H9 (cell line): ENCODE data around the gene TPD52L1. TPM values are rescaled to one million over a fixed set of nuclear protein-coding genes. Genes with fewer than 3 reads are reported as not detected.

Experiments
- DNase-seq: peaks from one replicate; pipeline ENCODE4 v3.0.0-alpha.2; 2017
- H2AFZ ChIP-seq: one replicate; pipeline ENCODE4 v1.6.1; 2013; ENCODE audit warnings: mild to moderate bottlenecking, low read length, control low read depth, moderate library complexity
- H2AK5ac ChIP-seq: 2 replicates; pipeline ENCODE4 v1.6.1; 2013; ENCODE audit warnings: low read length, control low read depth, mixed read lengths; ENCODE audit not compliant: insufficient read length
- H2BK120ac ChIP-seq: one replicate; pipeline ENCODE4 v1.6.1; 2013; ENCODE audit warnings: low read depth, mild to moderate bottlenecking, low read length, control low read depth, inconsistent platforms; ENCODE audit not compliant: poor library complexity, severe bottlenecking
- H2BK12ac ChIP-seq: 2 replicates; pipeline ENCODE4 v1.6.1; 2013; ENCODE audit warnings: low read length, control low read depth, mixed read lengths, low read depth; ENCODE audit not compliant: insufficient read length
- H2BK15ac ChIP-seq: 2 replicates; pipeline ENCODE4 v1.6.1; 2013; ENCODE audit warnings: low read depth, low read length, control low read depth
- H2BK20ac ChIP-seq: one replicate; pipeline ENCODE4 v1.6.1; 2013; ENCODE audit warnings: low read depth, mild to moderate bottlenecking, low read length, control low read depth, inconsistent platforms; ENCODE audit not compliant: poor library complexity, severe bottlenecking
- H2BK5ac ChIP-seq: 2 replicates; pipeline ENCODE4 v1.6.1; 2013; ENCODE audit warnings: low read length, control low read depth, mixed read lengths; ENCODE audit not compliant: insufficient read length
- H3K14ac ChIP-seq: 2 replicates; pipeline ENCODE4 v1.6.1; 2013; ENCODE audit warnings: low read length, control low read depth; ENCODE audit not compliant: insufficient read depth
- H3K18ac ChIP-seq: 2 replicates; pipeline ENCODE4 v1.6.1; 2013; ENCODE audit warnings: low read depth, mild to moderate bottlenecking, mixed read lengths, low read length, control low read depth; ENCODE audit not compliant: insufficient read length
- H3K23ac ChIP-seq: 2 replicates; pipeline ENCODE4 v1.6.1; 2013; ENCODE audit warnings: low read length, control low read depth, mixed read lengths, low read depth; ENCODE audit not compliant: insufficient read length
- H3K23me2 ChIP-seq: 2 replicates; pipeline ENCODE4 v1.6.1; 2013; ENCODE audit warnings: low read depth, mild to moderate bottlenecking, mixed read lengths, low read length, control low read depth; ENCODE audit not compliant: insufficient read length, poor library complexity, severe bottlenecking
- H3K27ac ChIP-seq: 2 replicates; pipeline ENCODE4 v1.5.1; 2013; ENCODE audit warnings: low read length, control low read depth, mixed read lengths, low read depth; ENCODE audit not compliant: insufficient read length
- H3K27me3 ChIP-seq: 2 replicates; pipeline ENCODE4 v1.6.1; 2013; ENCODE audit warnings: low read length, control low read depth, inconsistent platforms; ENCODE audit not compliant: insufficient read depth
- H3K4ac ChIP-seq: 2 replicates; pipeline ENCODE4 v1.6.1; 2013; ENCODE audit warnings: low read depth, mild to moderate bottlenecking, control low read depth, inconsistent platforms, low read length, moderate library complexity
- H3K4me1 ChIP-seq: 2 replicates; pipeline ENCODE4 v1.6.1; 2013; ENCODE audit warnings: low read length, control low read depth, inconsistent platforms; ENCODE audit not compliant: insufficient read depth
- H3K4me2 ChIP-seq: 2 replicates; pipeline ENCODE4 v1.6.1; 2013; ENCODE audit warnings: low read length, control low read depth, mixed read lengths; ENCODE audit not compliant: insufficient read length, insufficient read depth
- H3K56ac ChIP-seq: 2 replicates; pipeline ENCODE4 v1.6.1; 2013; ENCODE audit warnings: low read depth, mild to moderate bottlenecking, mixed read lengths, low read length, control low read depth; ENCODE audit not compliant: insufficient read length
- H3K79me1 ChIP-seq: 2 replicates; pipeline ENCODE4 v1.6.1; 2013; ENCODE audit warnings: low read depth, mild to moderate bottlenecking, moderate library complexity, low read length, control low read depth, inconsistent platforms; ENCODE audit not compliant: insufficient read depth, poor library complexity, severe bottlenecking
- H3K79me2 ChIP-seq: 2 replicates; pipeline ENCODE4 v1.6.1; 2013; ENCODE audit warnings: low read length, control low read depth, inconsistent platforms; ENCODE audit not compliant: insufficient read depth
- H3K9ac ChIP-seq: 2 replicates; pipeline ENCODE4 v1.6.1; 2013; ENCODE audit warnings: low read length, control low read depth, mixed read lengths; ENCODE audit not compliant: insufficient read length; ENCODE audit errors: extremely low read depth
- H3K9me3 ChIP-seq: one replicate; pipeline ENCODE4 v1.6.1; 2013; ENCODE audit warnings: low read depth, low read length, inconsistent platforms; ENCODE audit not compliant: control insufficient read depth
- H3T11ph ChIP-seq: one replicate; pipeline ENCODE4 v1.6.1; 2013; ENCODE audit warnings: mild to moderate bottlenecking, low read length, control low read depth, inconsistent platforms
- H4K20me1 ChIP-seq: one replicate; pipeline ENCODE4 v1.6.1; 2013; ENCODE audit not compliant: control insufficient read depth, insufficient read length, insufficient read depth
- H4K5ac ChIP-seq: 2 replicates; pipeline ENCODE4 v1.6.1; 2013; ENCODE audit warnings: low read depth, mild to moderate bottlenecking, mixed read lengths, low read length, control low read depth; ENCODE audit not compliant: insufficient read length
- H4K8ac ChIP-seq: replicated peaks from 2 replicates; pipeline ENCODE4 v1.6.1; 2013; ENCODE audit warnings: low read length, control low read depth, mixed read lengths, low read depth; ENCODE audit not compliant: insufficient read length
- H4K91ac ChIP-seq: 2 replicates; pipeline ENCODE4 v1.6.1; 2013; ENCODE audit warnings: low read depth, mild to moderate bottlenecking, moderate library complexity, mixed read lengths, low read length, control low read depth; ENCODE audit not compliant: insufficient read length
- H3K27ac Mint-ChIP-seq, 3 experiments: 2 replicates in 2 of 3; 3 replicates in 1 of 3; pipeline ENCODE4 v1.8.0; 2020 to 2021; ENCODE audit warnings: mixed read lengths in 3 of 3, mild to moderate bottlenecking in 1 of 3, moderate library complexity in 1 of 3
- H3K27me3 Mint-ChIP-seq: 2 replicates; pipeline ENCODE4 v1.8.0; 2021; ENCODE audit warnings: low read depth, mild to moderate bottlenecking, moderate library complexity, mixed read lengths
- H3K36me3 Mint-ChIP-seq, 3 experiments: 2 replicates in 2 of 3; 3 replicates in 1 of 3; pipeline ENCODE4 v1.8.0; 2020 to 2021; ENCODE audit warnings: low read depth in 3 of 3, mixed read lengths in 3 of 3; ENCODE audit not compliant: insufficient read depth in 1 of 3
- H3K4me1 Mint-ChIP-seq, 2 experiments: 2 replicates each; pipeline ENCODE4 v1.8.0; 2020; ENCODE audit warnings: mixed read lengths in 2 of 2
- H3K4me3 Mint-ChIP-seq, 2 experiments: 2 replicates in 1 of 2; 3 replicates in 1 of 2; pipeline ENCODE4 v1.8.0; 2020 to 2021; ENCODE audit warnings: mild to moderate bottlenecking in 2 of 2, mixed read lengths in 2 of 2, moderate library complexity in 1 of 2
- H3K9me3 Mint-ChIP-seq, 2 experiments: 2 replicates in 1 of 2; 3 replicates in 1 of 2; pipeline ENCODE4 v1.8.0; 2020; ENCODE audit warnings: mild to moderate bottlenecking in 2 of 2, mixed read lengths in 2 of 2, moderate library complexity in 1 of 2
- WGBS: extraction: QIAGEN DNeasy Blood & Tissue Kit; methylation state at CpG from one replicate; pipeline ENCODE4 v1.1.7; 2013; ENCODE audit warnings: missing lambda C conversion rate, low lambda C conversion rate, mixed read lengths; ENCODE audit not compliant: insufficient read length; ENCODE audit errors: extremely low coverage; 5-methylcytosine and 5-hydroxymethylcytosine counted together
- total RNA-seq: library from RNA; stranded (reverse); gene quantifications from 2 replicates; pipeline ENCODE4 v1.2.1, GENCODE V29; 2021
- TF ChIP-seq, protein P1 (sequence below): fragments of 200-600 bp; sonication (generic); conservative IDR thresholded peaks from 3 replicates; pipeline ENCODE4 v1.8.0; 2021; ENCODE audit warnings: antibody characterized with exemption, mild to moderate bottlenecking

TPD52L1 gene
- total RNA-seq, 1 experiment from 2014 or later, result 6.6 TPM

DNA sequence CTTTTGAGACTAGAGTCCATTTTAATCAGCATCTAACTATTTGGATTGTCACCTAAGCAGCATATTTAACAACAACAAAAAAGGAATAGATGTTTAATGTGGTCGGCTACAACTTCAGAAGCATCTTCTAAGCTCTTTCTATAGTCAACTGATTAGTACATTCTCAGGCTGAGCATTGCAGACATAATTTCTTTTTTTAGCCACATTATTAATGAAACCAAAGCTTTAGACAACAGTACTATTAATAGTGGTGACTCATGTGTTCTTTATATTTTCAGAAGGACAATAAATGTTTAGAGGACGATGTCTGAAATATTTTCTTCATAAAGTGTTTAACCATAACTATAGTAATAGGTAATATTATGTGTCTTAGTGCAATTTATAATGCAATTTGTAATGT, 52.4 kb downstream of the TPD52L1 start:
- Histone ChIP-seq H3K27ac (no peak overlapping the region), H3K18ac (no peak overlapping the region), H3K79me1 (no peaks in the 10 kb centered on the region), H3K4ac (no peak overlapping the region), H2AFZ (no peak overlapping the region), H2BK120ac (no peak overlapping the region), H3K4me2 (no peak overlapping the region), H3K79me2 (0 out of 2 replicates have a peak, but pooled peaks cover 1% of the 10 kb centered on the region), H3K23ac (no peak overlapping the region), H4K20me1 (no peaks in the 10 kb centered on the region), H4K5ac (no peak overlapping the region), H2BK12ac (no peak overlapping the region), H3K23me2 (no peaks in the 10 kb centered on the region), H3K9me3 (no peaks in the 10 kb centered on the region), H3K27me3 (no peaks in the 10 kb centered on the region), H2BK15ac (no peak overlapping the region), H3K56ac (no peak overlapping the region), H3K4me1 (peaks cover 2% of the 10 kb centered on the region; the same call in 1 of the 2 replicates), H2AK5ac (no peak overlapping the region), H4K91ac (no peak overlapping the region), H3T11ph (no peak overlapping the region), H3K14ac (no peak overlapping the region), H3K9ac (no peak overlapping the region), H4K8ac (no peak overlapping the region), H2BK20ac (no peak overlapping the region), H2BK5ac (no peak overlapping the region)
- DNase-seq, result no peak
- H3K4me1 Mint-ChIP-seq, result peaks cover 19 to 21% of the 10 kb centered on the region in 2 experiments
- H3K27ac Mint-ChIP-seq, result no peak overlapping the region
- no peaks in the 10 kb centered on the region for H3K27me3 Mint-ChIP-seq
- no peak overlapping the region for H3K4me3 Mint-ChIP-seq
- H3K36me3 Mint-ChIP-seq, result no peaks in the 10 kb centered on the region; a peak in 1 of 7 replicates
- WGBS, result no CpG with 5 or more reads among the region's 2 CpGs
- TF ChIP-seq, protein P1, sequence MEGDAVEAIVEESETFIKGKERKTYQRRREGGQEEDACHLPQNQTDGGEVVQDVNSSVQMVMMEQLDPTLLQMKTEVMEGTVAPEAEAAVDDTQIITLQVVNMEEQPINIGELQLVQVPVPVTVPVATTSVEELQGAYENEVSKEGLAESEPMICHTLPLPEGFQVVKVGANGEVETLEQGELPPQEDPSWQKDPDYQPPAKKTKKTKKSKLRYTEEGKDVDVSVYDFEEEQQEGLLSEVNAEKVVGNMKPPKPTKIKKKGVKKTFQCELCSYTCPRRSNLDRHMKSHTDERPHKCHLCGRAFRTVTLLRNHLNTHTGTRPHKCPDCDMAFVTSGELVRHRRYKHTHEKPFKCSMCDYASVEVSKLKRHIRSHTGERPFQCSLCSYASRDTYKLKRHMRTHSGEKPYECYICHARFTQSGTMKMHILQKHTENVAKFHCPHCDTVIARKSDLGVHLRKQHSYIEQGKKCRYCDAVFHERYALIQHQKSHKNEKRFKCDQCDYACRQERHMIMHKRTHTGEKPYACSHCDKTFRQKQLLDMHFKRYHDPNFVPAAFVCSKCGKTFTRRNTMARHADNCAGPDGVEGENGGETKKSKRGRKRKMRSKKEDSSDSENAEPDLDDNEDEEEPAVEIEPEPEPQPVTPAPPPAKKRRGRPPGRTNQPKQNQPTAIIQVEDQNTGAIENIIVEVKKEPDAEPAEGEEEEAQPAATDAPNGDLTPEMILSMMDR, result no peak
- no peaks in the 10 kb centered on the region for H3K9me3 Mint-ChIP-seq
